ENCODE results near the gene BLCAP.

Gene BLCAP

GRCh38 chr20:37529214-37529967, 1.7 kb upstream of the BLCAP start:
- DNase-seq: no peak

- no peak for DNase-seq
These were observed 954 bp upstream of the BLCAP start for GRCh38 chr20:37528446-37529213.

- no peak for DNase-seq
These were observed 638 bp downstream of the BLCAP start for GRCh38 chr20:37526839-37527637.

- peak; percentile 7 to 32 for DNase-seq
These were observed 1.3 kb downstream of the BLCAP start for GRCh38 chr20:37526238-37526838.

- DNase-seq: no peak
These were observed 1.9 kb downstream of the BLCAP start for GRCh38 chr20:37525810-37526209.

GRCh38 chr20:37524859-37525708, 2.6 kb downstream of the BLCAP start:
- DNase-seq: no peak

GRCh38 chr20:37523911-37524700, 3.6 kb downstream of the BLCAP start:
- no peak for DNase-seq

- DNase-seq: no peak
These were observed 4.7 kb downstream of the BLCAP start for GRCh38 chr20:37523012-37523391.

- no peak for DNase-seq
These were observed 5.2 kb downstream of the BLCAP start for GRCh38 chr20:37522260-37523011.

- no peak for DNase-seq
These were observed 6.5 kb downstream of the BLCAP start, which contains the start of gene NNAT for GRCh38 chr20:37521061-37521771. Gene NNAT, plus strand, starts transcription at chr20:37521250. Its CDS starts 82 bp downstream, at chr20:37521332.

GRCh38 chr20:37520419-37520955, 7.2 kb downstream of the BLCAP start:
- no peak for DNase-seq

- no peak for DNase-seq
These were observed 7.9 kb downstream of the BLCAP start for GRCh38 chr20:37519508-37520418.

- DNase-seq: no peak
These were observed 8.8 kb downstream of the BLCAP start for GRCh38 chr20:37518606-37519507.

GRCh38 chr20:37518059-37518458, 9.6 kb downstream of the BLCAP start:
- DNase-seq: no peak

GRCh38 chr20:37516811-37517750, 10.6 kb downstream of the BLCAP start:
- no peak for DNase-seq

- no peak for DNase-seq
These were observed 11.8 kb downstream of the BLCAP start for GRCh38 chr20:37515876-37516275.

All from Kasumi-1 (cell line).